ENCODE results near the gene CSNK1A1.

GRCh38 chr5:149519601-149520000 is 31.6 kb downstream of the CSNK1A1 start:
- no peak for TF ChIP-seq POLR2A (IDR thresholded peaks at IDR 0.05; ENCODE audit: low read depth, low read length)
- TF ChIP-seq TAF1 (IDR thresholded peaks at IDR 0.05; ENCODE audit: borderline replicate concordance, low read depth, low read length) = no peak

Data from GM12892 (cell line).